ENCODE measurements around the gene WTIP.

DNA sequence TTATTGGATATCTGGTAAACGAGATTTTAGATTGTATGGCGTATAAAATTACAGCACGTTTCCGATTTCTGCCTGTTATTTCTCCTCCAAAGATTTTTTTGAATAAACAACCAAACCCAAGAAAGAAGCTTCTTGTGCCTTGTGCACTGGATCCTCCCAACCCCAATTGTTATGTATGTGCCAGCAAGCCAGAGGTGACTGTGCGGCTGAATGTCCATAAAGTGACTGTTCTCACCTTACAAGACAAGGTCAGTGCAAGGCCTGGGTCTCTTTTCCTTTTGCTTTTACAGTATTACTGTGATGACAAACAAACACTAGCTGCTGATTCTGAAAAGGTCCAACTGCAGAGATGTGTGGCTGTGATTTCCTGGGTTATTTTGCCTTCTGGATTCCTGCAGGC is 22.9 kb upstream of the WTIP start:
- TF ChIP-seq ZNF34 (CRISPR knock-in tag; IDR thresholded peaks at IDR 0.05; ENCODE audit: borderline replicate concordance) (no peak), ZNF441 (CRISPR knock-in tag; IDR thresholded peaks at IDR 0.05; ENCODE audit: borderline replicate concordance) (no peak)
- TF ChIP-seq, protein P1, sequence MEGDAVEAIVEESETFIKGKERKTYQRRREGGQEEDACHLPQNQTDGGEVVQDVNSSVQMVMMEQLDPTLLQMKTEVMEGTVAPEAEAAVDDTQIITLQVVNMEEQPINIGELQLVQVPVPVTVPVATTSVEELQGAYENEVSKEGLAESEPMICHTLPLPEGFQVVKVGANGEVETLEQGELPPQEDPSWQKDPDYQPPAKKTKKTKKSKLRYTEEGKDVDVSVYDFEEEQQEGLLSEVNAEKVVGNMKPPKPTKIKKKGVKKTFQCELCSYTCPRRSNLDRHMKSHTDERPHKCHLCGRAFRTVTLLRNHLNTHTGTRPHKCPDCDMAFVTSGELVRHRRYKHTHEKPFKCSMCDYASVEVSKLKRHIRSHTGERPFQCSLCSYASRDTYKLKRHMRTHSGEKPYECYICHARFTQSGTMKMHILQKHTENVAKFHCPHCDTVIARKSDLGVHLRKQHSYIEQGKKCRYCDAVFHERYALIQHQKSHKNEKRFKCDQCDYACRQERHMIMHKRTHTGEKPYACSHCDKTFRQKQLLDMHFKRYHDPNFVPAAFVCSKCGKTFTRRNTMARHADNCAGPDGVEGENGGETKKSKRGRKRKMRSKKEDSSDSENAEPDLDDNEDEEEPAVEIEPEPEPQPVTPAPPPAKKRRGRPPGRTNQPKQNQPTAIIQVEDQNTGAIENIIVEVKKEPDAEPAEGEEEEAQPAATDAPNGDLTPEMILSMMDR (CRISPR knock-in tag; IDR thresholded peaks at IDR 0.05), result no peak
- TF ChIP-seq, protein P2, sequence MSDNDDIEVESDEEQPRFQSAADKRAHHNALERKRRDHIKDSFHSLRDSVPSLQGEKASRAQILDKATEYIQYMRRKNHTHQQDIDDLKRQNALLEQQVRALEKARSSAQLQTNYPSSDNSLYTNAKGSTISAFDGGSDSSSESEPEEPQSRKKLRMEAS (IDR thresholded peaks at IDR 0.05), result no peak
